ENCODE measurements around the gene TMCC3. TPM values are rescaled to one million over a fixed set of nuclear protein-coding genes. Genes with fewer than 3 reads are reported as not detected.

TMCC3 gene
- total RNA-seq, 1 donor from 2014 or later, result 3.5 TPM

DNA sequence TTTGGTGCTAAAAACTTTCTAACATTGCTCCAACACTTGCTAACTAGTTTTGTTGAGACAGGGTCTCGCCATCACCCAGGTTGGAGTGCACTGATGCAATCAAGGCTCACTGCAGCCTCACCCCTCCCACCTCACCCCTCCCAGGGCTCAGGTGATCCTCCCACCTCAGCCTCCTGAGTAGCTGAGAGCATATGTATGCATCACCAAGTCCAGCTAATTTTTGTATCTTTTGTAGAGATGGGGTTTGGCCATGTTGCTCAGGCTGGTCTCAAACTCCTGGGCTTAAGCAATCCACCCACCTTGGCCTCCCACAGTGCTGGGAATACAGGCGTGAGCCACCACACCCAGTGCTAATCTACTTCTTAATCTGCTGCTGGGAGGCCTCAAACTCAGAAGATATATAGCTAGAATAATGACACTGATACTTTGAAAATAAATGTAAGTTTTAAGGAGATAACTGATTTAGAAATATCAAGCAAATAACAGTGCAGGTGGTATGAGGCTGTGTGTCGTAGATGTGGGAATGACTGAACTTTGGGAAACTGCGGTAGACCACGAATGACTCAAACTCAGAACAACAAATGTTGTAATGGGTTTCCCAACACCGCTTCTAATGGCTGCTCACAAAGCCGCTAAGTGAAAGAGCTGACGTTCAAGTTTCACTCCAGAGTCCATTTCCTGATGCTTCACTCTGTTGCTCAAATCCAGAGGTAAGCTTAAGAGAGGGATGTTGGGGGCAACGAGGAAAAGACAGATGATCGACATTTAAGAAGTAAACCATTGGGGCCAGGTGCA lies 10.0 kb downstream of the TMCC3 start:
- Histone ChIP-seq H3K27ac (ENCODE audit: low read depth, low read length) (peak overlapping the region; percentile 18), H3K4me3 (ENCODE audit: insufficient read depth, low read depth, low read length) (no peak overlapping the region), H3K4me2 (ENCODE audit: low read length) (peak overlapping the region; percentile 13), H2AFZ (ENCODE audit: low read depth, low read length) (no peak overlapping the region), H3K9ac (ENCODE audit: low read length) (no peak overlapping the region), H4K20me1 (ENCODE audit: insufficient read depth, low read length) (no peaks in the 10 kb centered on the region), H3K36me3 (ENCODE audit: insufficient read depth, low read length) (no peaks in the 10 kb centered on the region), H3K27me3 (ENCODE audit: insufficient read depth, low read length) (peaks cover 5% of the 10 kb centered on the region), H3K9me3 (ENCODE audit: insufficient read depth, low read depth, low read length) (no peaks in the 10 kb centered on the region), H3K79me2 (ENCODE audit: insufficient read depth, low read length) (no peaks in the 10 kb centered on the region), H3K4me1 (ENCODE audit: insufficient read depth, low read length) (peaks cover 15% of the 10 kb centered on the region)
- H3K36me3 Mint-ChIP-seq (ENCODE audit: low read depth, unreplicated experiment), result no peaks in the 10 kb centered on the region
- H3K9me3 Mint-ChIP-seq (ENCODE audit: unreplicated experiment), result no peaks in the 10 kb centered on the region
- H3K27ac Mint-ChIP-seq (ENCODE audit: unreplicated experiment), result peak overlapping the region; percentile 75
- FAIRE-seq (no peak), DNase-seq (ENCODE audit: low read depth) (peak; percentile 94)
- no peak overlapping the region for H3K4me3 Mint-ChIP-seq (ENCODE audit: unreplicated experiment)
- peaks cover 2% of the 10 kb centered on the region for H3K27me3 Mint-ChIP-seq (ENCODE audit: low read depth, unreplicated experiment)
- TF ChIP-seq, protein P1, sequence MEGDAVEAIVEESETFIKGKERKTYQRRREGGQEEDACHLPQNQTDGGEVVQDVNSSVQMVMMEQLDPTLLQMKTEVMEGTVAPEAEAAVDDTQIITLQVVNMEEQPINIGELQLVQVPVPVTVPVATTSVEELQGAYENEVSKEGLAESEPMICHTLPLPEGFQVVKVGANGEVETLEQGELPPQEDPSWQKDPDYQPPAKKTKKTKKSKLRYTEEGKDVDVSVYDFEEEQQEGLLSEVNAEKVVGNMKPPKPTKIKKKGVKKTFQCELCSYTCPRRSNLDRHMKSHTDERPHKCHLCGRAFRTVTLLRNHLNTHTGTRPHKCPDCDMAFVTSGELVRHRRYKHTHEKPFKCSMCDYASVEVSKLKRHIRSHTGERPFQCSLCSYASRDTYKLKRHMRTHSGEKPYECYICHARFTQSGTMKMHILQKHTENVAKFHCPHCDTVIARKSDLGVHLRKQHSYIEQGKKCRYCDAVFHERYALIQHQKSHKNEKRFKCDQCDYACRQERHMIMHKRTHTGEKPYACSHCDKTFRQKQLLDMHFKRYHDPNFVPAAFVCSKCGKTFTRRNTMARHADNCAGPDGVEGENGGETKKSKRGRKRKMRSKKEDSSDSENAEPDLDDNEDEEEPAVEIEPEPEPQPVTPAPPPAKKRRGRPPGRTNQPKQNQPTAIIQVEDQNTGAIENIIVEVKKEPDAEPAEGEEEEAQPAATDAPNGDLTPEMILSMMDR (IDR thresholded peaks at IDR 0.05; ENCODE audit: insufficient read depth, low read depth, low read length), result no peak
- TF ChIP-seq EZH2 (IDR thresholded peaks at IDR 0.05; ENCODE audit: insufficient read depth, low read length), result no peak
- peaks cover 15% of the 10 kb centered on the region for H3K4me1 Mint-ChIP-seq (ENCODE audit: low read depth, unreplicated experiment)

DNA sequence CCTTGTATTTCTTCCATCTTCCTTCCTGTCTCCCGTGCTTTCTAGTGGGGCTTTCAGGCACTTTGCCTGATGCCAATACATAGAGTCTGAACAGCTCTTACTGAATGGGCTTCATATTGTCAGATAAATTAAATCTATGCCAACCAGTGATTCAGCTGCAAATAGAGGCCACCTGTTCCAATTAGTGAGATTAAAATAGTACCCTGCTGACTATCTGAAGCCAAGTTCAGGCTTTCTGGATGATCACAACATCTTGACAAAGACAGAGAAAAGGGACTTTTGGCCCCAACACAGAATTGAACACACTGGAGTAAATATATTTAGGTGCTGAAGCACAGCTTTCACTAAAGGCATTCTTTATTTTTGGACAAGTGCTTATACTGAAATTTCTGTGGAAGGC lies 11.8 kb downstream of the TMCC3 start:
- H3K36me3 Mint-ChIP-seq (ENCODE audit: low read depth, unreplicated experiment), result no peaks in the 10 kb centered on the region
- Histone ChIP-seq H3K9ac (ENCODE audit: low read length) (no peak overlapping the region), H3K36me3 (ENCODE audit: insufficient read depth, low read length) (no peaks in the 10 kb centered on the region), H3K4me1 (ENCODE audit: insufficient read depth, low read length) (peaks cover under 1% of the 10 kb centered on the region), H3K4me3 (ENCODE audit: insufficient read depth, low read depth, low read length) (no peak overlapping the region), H4K20me1 (ENCODE audit: insufficient read depth, low read length) (no peaks in the 10 kb centered on the region), H3K79me2 (ENCODE audit: insufficient read depth, low read length) (no peaks in the 10 kb centered on the region), H2AFZ (ENCODE audit: low read depth, low read length) (no peak overlapping the region), H3K9me3 (ENCODE audit: insufficient read depth, low read depth, low read length) (no peaks in the 10 kb centered on the region), H3K27me3 (ENCODE audit: insufficient read depth, low read length) (peaks cover 5% of the 10 kb centered on the region), H3K4me2 (ENCODE audit: low read length) (no peak overlapping the region), H3K27ac (ENCODE audit: low read depth, low read length) (no peak overlapping the region)
- no peaks in the 10 kb centered on the region for H3K9me3 Mint-ChIP-seq (ENCODE audit: unreplicated experiment)
- no peak for FAIRE-seq
- TF ChIP-seq, protein P1 (IDR thresholded peaks at IDR 0.05; ENCODE audit: insufficient read depth, low read depth, low read length), result no peak
- no peak for TF ChIP-seq EZH2 (IDR thresholded peaks at IDR 0.05; ENCODE audit: insufficient read depth, low read length)
- peaks cover under 1% of the 10 kb centered on the region for H3K4me1 Mint-ChIP-seq (ENCODE audit: low read depth, unreplicated experiment)
- no peak overlapping the region for H3K27ac Mint-ChIP-seq (ENCODE audit: unreplicated experiment)
- DNase-seq (ENCODE audit: low read depth), result no peak
- no peak overlapping the region for H3K4me3 Mint-ChIP-seq (ENCODE audit: unreplicated experiment)
- H3K27me3 Mint-ChIP-seq (ENCODE audit: low read depth, unreplicated experiment), result peaks cover 2% of the 10 kb centered on the region

Measured in astrocyte (in vitro differentiated cells and primary cell).